NCI-H1048 (cell line): ENCODE measurements around the gene RFX2.
"Not testable (repeated sequence)": the region's sequence is repeated elsewhere in the genome, so short reads cannot be mapped to it uniquely, and the experiment has no call there.

Source experiments
- DNase-seq: peaks from one replicate; lab custom pipeline; 2025; lab: John Stamatoyannopoulos, UW

RFX2 gene

GRCh38 chr19:6074709-6075403, 35.4 kb downstream of the RFX2 start:
- DNase-seq, result no peak

- no peak for DNase-seq
Observed at GRCh38 chr19:6073858-6074708, 36.2 kb downstream of the RFX2 start.

- DNase-seq, result not testable (repeated sequence)
Observed at GRCh38 chr19:6073233-6073632, 37.1 kb downstream of the RFX2 start.

GRCh38 chr19:6071875-6072274, 38.4 kb downstream of the RFX2 start:
- no peak for DNase-seq

- DNase-seq, result no peak
Observed at GRCh38 chr19:6070720-6071485, 39.4 kb downstream of the RFX2 start.

GRCh38 chr19:6070207-6070681, 40.1 kb downstream of the RFX2 start:
- DNase-seq, result no peak

GRCh38 chr19:6069268-6069791, 41.0 kb downstream of the RFX2 start:
- DNase-seq, result no peak

- no peak for DNase-seq
Observed at GRCh38 chr19:6068711-6069110, 41.6 kb downstream of the RFX2 start.

GRCh38 chr19:6067975-6068374, 42.3 kb downstream of the RFX2 start:
- no peak for DNase-seq

- DNase-seq, result no peak
Observed at GRCh38 chr19:6066661-6067646, 43.3 kb downstream of the RFX2 start.

GRCh38 chr19:6065685-6066374, 44.5 kb downstream of the RFX2 start:
- no peak for DNase-seq

- no peak for DNase-seq
Observed at GRCh38 chr19:6064336-6065073, 45.8 kb downstream of the RFX2 start.

- no peak for DNase-seq
Observed at GRCh38 chr19:6063576-6064335, 46.5 kb downstream of the RFX2 start.

GRCh38 chr19:6062961-6063575, 47.2 kb downstream of the RFX2 start:
- DNase-seq, result no peak

- DNase-seq, result no peak
Observed at GRCh38 chr19:6062274-6062673, 48.0 kb downstream of the RFX2 start.

GRCh38 chr19:6061376-6062130, 48.7 kb downstream of the RFX2 start:
- no peak for DNase-seq

GRCh38 chr19:6060600-6061375, 49.5 kb downstream of the RFX2 start:
- no peak for DNase-seq
